HCT116 (cell line): ENCODE measurements around the gene NPSR1. TPM values are rescaled to one million over a fixed set of nuclear protein-coding genes. Genes with fewer than 3 reads are reported as not detected.

Experiments
- ATAC-seq: fragments of 200-7000 bp; cut with Tn5 transposase; 2 replicates; pipeline ENCODE4 v1.9.1; 2020; ENCODE audit warnings: mild to moderate bottlenecking, moderate library complexity
- BruUV-seq: library from RNA; stranded (reverse); fragments of 400-500 nt; replicated peaks from 2 replicates; lab custom pipeline; 2021; lab: Mats Ljungman, UMichigan
- CTCF ChIA-PET: fragments of 300-600 bp; sonication (Branson Sonifier 250); formaldehyde crosslinking; loops from one replicate; lab custom pipeline; 2021; ENCODE audit warnings: antibody characterized with exemption; lab: Charles Lee
- POLR2A ChIA-PET: fragments of 300-600, 350-600 bp; sonication (Branson Sonifier 250); formaldehyde crosslinking; loops from one replicate; lab custom pipeline; 2021; ENCODE audit warnings: antibody characterized with exemption; lab: Charles Lee
- RAD21 ChIA-PET, 2 experiments: fragments of 300-600 bp; sonication (Branson Sonifier 250); formaldehyde crosslinking; loops; one replicate each; lab custom pipeline; 2023; ENCODE audit warnings: low total read pairs in 2 of 2; ENCODE audit not compliant: uncharacterized antibody in 2 of 2, unreplicated experiment in 2 of 2, low non-redundant PET in 1 of 2; lab: Charles Lee
- DNase-seq: peaks from one replicate; pipeline ENCODE4 v3.0.0-alpha.2; 2010; ENCODE audit warnings: low read depth, low spot score
- H2AFZ ChIP-seq: fragments of 200-600 bp; shearing (Covaris generic), sonication (generic); 2 replicates; pipeline ENCODE4 v1.6.1; 2017; ENCODE audit warnings: low read depth, mixed run types, mixed read lengths, antibody characterized with exemption, low read length; ENCODE audit not compliant: poor library complexity, severe bottlenecking
- H3K27ac ChIP-seq: 2 replicates; pipeline ENCODE4 v1.5.1; 2012; ENCODE audit warnings: low read depth, low read length
- H3K27me3 ChIP-seq: fragments of 200-600 bp; sonication (generic); 2 replicates; pipeline ENCODE4 v1.6.1; 2016; ENCODE audit warnings: mixed run types, low read length, mixed read lengths; ENCODE audit not compliant: insufficient read depth
- H3K36me3 ChIP-seq, 2 experiments: fragments of 200-500 bp in 1 of 2; fragments of 200-600 bp in 1 of 2; sonication (Bioruptor generic) in 1 of 2; sonication (generic) in 1 of 2; 2 replicates each; pipeline versions ENCODE4 v1.5.1 to v1.6.1; 2014 to 2016; ENCODE audit warnings: low read length in 2 of 2, inconsistent platforms in 1 of 2, mixed read lengths in 1 of 2, mixed run types in 1 of 2; ENCODE audit not compliant: insufficient read depth in 2 of 2, control insufficient read depth in 1 of 2
- H3K4me1 ChIP-seq, 2 experiments: fragments of 200-600 bp in 1 of 2; sonication (generic) in 1 of 2; 2 replicates each; pipeline versions ENCODE4 v1.5.1 to v1.6.1; 2012 to 2017; ENCODE audit warnings: low read length in 2 of 2, inconsistent platforms in 1 of 2, mild to moderate bottlenecking in 1 of 2, mixed read lengths in 1 of 2, mixed run types in 1 of 2, moderate library complexity in 1 of 2; ENCODE audit not compliant: insufficient read depth in 2 of 2, control insufficient read depth in 1 of 2
- H3K4me2 ChIP-seq: fragments of 200-600 bp; sonication (generic); 2 replicates; pipeline ENCODE4 v1.6.1; 2017; ENCODE audit warnings: mixed run types, low read length, mixed read lengths
- H3K4me3 ChIP-seq, 2 experiments: fragments of 200-600 bp in 1 of 2; sonication (generic) in 1 of 2; replicated peaks in 1 of 2; 2 replicates each; pipeline ENCODE4 v1.5.1; 2011 to 2016; ENCODE audit warnings: low read length in 2 of 2, control low read depth in 1 of 2, low read depth in 1 of 2, mild to moderate bottlenecking in 1 of 2, mixed read lengths in 1 of 2, mixed run types in 1 of 2
- H3K79me2 ChIP-seq: fragments of 200-600 bp; sonication (generic); 2 replicates; pipeline ENCODE4 v1.6.1; 2017; ENCODE audit warnings: mild to moderate bottlenecking, mixed run types, low read length, moderate library complexity, mixed read lengths; ENCODE audit not compliant: insufficient read depth
- H3K9ac ChIP-seq: fragments of 200-600 bp; sonication (generic); 2 replicates; pipeline ENCODE4 v1.6.1; 2016; ENCODE audit warnings: low read length, mixed read lengths
- H3K9me2 ChIP-seq: fragments of 200-600 bp; sonication (generic), shearing (Covaris generic); 2 replicates; pipeline ENCODE4 v1.6.1; 2017; ENCODE audit warnings: mixed run types, mild to moderate bottlenecking, moderate library complexity; ENCODE audit not compliant: insufficient read depth
- H3K9me3 ChIP-seq, 2 experiments: fragments of 200-500 bp in 1 of 2; fragments of 200-600 bp in 1 of 2; sonication (Bioruptor generic) in 1 of 2; sonication (generic) in 1 of 2; 2 replicates each; pipeline ENCODE4 v1.6.1; 2014 to 2017; ENCODE audit warnings: low read length in 2 of 2, mixed read lengths in 2 of 2, inconsistent platforms in 1 of 2, low read depth in 1 of 2, mild to moderate bottlenecking in 1 of 2, mixed run types in 1 of 2, moderate library complexity in 1 of 2; ENCODE audit not compliant: control insufficient read depth in 1 of 2, insufficient read depth in 1 of 2
- H4K20me1 ChIP-seq: fragments of 200-600 bp; sonication (generic), shearing (Covaris generic); 2 replicates; pipeline ENCODE4 v1.6.1; 2017; ENCODE audit warnings: mixed run types, mild to moderate bottlenecking, moderate library complexity; ENCODE audit not compliant: insufficient read depth
- ATF3 ChIP-seq: IDR thresholded peaks from 2 replicates; pipeline ENCODE4 v1.6.1; 2012
- CBX3 ChIP-seq: IDR thresholded peaks from 2 replicates; pipeline ENCODE4 v1.6.1; 2012; ENCODE audit warnings: low read depth
- CEBPB ChIP-seq: IDR thresholded peaks from 2 replicates; pipeline ENCODE4 v1.6.1; 2012; ENCODE audit warnings: low read depth
- EZH2 ChIP-seq: fragments of 200-600 bp; sonication (generic); IDR thresholded peaks from 2 replicates; pipeline ENCODE4 v1.6.1; 2017; ENCODE audit warnings: antibody characterized with exemption, mixed run types
- FOSL1 ChIP-seq: IDR thresholded peaks from 2 replicates; pipeline ENCODE4 v1.6.1; 2012; ENCODE audit warnings: low read depth
- MAX ChIP-seq: IDR thresholded peaks from 2 replicates; pipeline ENCODE4 v1.6.1; 2012
- POLR2AphosphoS5 ChIP-seq: IDR thresholded peaks from 2 replicates; pipeline ENCODE4 v1.6.1; 2011; ENCODE audit warnings: mild to moderate bottlenecking, low read depth, low read length, moderate library complexity
- RAD21 ChIP-seq: IDR thresholded peaks from 2 replicates; pipeline ENCODE4 v1.6.1; 2012; ENCODE audit warnings: low read depth, mild to moderate bottlenecking
- REST ChIP-seq: IDR thresholded peaks from 2 replicates; pipeline ENCODE4 v1.6.1; 2012; ENCODE audit warnings: low read depth
- SP1 ChIP-seq: IDR thresholded peaks from 2 replicates; pipeline ENCODE4 v1.6.1; 2012; ENCODE audit warnings: low read depth
- SRF ChIP-seq: IDR thresholded peaks from 2 replicates; pipeline ENCODE4 v1.6.1; 2012; ENCODE audit warnings: low read depth
- TCF7L2 ChIP-seq: IDR thresholded peaks from 2 replicates; pipeline ENCODE4 v1.7.0; 2011; ENCODE audit warnings: borderline replicate concordance, inconsistent platforms; ENCODE audit not compliant: insufficient read depth, insufficient read length; ENCODE audit errors: extremely low read depth
- YY1 ChIP-seq: IDR thresholded peaks from 2 replicates; pipeline ENCODE4 v1.6.1; 2011; ENCODE audit warnings: low read length, low read depth, moderate library complexity, mild to moderate bottlenecking; ENCODE audit not compliant: insufficient replicate concordance; ENCODE audit errors: extremely low read depth
- ZNF274 ChIP-seq: fragments of 200-500 bp; sonication (Bioruptor generic); IDR thresholded peaks from 2 replicates; pipeline ENCODE4 v1.6.1; 2014; ENCODE audit warnings: mild to moderate bottlenecking, low read depth, low read length, inconsistent platforms
- intact Hi-C: fragments of 100-400 bp; cut with micrococcal nuclease; formaldehyde crosslinking; loops from 2 replicates; pipeline ENCODE4 v1.10.0; 2022
- total RNA-seq: library from RNA; stranded (reverse); gene quantifications from one replicate; pipeline ENCODE4 v1.2.1, GENCODE V29; 2021; ENCODE audit not compliant: unreplicated experiment

The NPSR1 gene
- total RNA-seq, 1 experiment from 2014 or later: not detected

- intact Hi-C loops: no loop called here
- no peaks in the 10 kb centered on the region for H4K20me1 ChIP-seq
- ChIA-PET POLR2A (no interaction called here), CTCF (no interaction called here), RAD21 (no interaction called here)
- no peak overlapping the region for H3K9ac ChIP-seq
- no peaks in the 10 kb centered on the region for H3K9me3 ChIP-seq
- no peaks in the 10 kb centered on the region for H3K27me3 ChIP-seq
- H3K4me2 ChIP-seq: no peak overlapping the region
- H3K27ac ChIP-seq: no peak overlapping the region
- H3K36me3 ChIP-seq: no peaks in the 10 kb centered on the region
- TF ChIP-seq FOSL1 (no peak), REST (no peak)
- ATAC-seq (no peak), DNase-seq (no peak)
- no peak overlapping the region for H3K4me3 ChIP-seq
- no peak overlapping the region for H2AFZ ChIP-seq
- H3K9me2 ChIP-seq: no peaks in the 10 kb centered on the region
- BruUV-seq: no TSS peak
- H3K79me2 ChIP-seq: no peaks in the 10 kb centered on the region
- no peaks in the 10 kb centered on the region for H3K4me1 ChIP-seq
These were observed 114.4 kb downstream of the NPSR1 start for GRCh38 chr7:34772296-34772938.

- DNase-seq (no peak), ATAC-seq (0 out of 2 replicates have a peak, but pooled peaks have one; percentile 30)
- BruUV-seq: no TSS peak
- intact Hi-C loops: no loop called here
- POLR2A ChIA-PET: no interaction called here
- CTCF ChIA-PET: no interaction called here
- Histone ChIP-seq H3K9ac (no peak overlapping the region), H3K9me2 (no peaks in the 10 kb centered on the region), H3K27me3 (no peaks in the 10 kb centered on the region), H3K9me3 (no peaks in the 10 kb centered on the region), H4K20me1 (no peaks in the 10 kb centered on the region), H3K27ac (no peak overlapping the region), H3K4me2 (no peak overlapping the region), H3K36me3 (no peaks in the 10 kb centered on the region), H3K4me3 (no peak overlapping the region), H3K79me2 (no peaks in the 10 kb centered on the region), H2AFZ (no peak overlapping the region), H3K4me1 (no peaks in the 10 kb centered on the region)
- RAD21 ChIA-PET: no interaction called here
- TF ChIP-seq EZH2 (no peak), RAD21 (no peak), POLR2AphosphoS5 (no peak), FOSL1 (no peak), SRF (no peak), ATF3 (no peak), ZNF274 (no peak), YY1 (no peak), MAX (no peak), SP1 (no peak), TCF7L2 (no peak), CBX3 (no peak), CEBPB (no peak)
These were observed 118.8 kb downstream of the NPSR1 start for GRCh38 chr7:34776748-34777358.
